Measurements from ENCODE around the gene MEIOSIN.
"Not testable (repeated sequence)": the region's sequence is repeated elsewhere in the genome, so short reads cannot be mapped to it uniquely, and the experiment has no call there.

MEIOSIN gene

DNA sequence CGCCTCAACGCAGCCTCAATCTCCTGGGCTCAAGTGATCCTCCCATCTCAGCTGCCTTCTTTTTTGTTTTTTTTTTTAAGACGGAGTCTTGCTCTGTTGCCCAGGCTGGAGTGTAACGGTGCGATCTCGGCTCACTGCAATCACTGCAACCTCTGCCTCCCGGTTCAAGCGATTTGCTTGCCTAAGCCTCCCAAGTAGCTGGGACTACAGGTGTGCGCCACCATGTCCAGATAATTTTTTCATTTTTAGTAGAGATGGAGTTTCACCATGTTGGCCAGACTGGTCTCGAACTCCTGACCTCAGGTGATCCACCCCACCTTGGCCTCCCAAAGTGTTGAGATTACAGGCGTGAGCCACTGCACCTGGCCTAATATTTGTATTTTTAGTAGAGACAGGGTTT is 13.2 kb upstream of the MEIOSIN start:
- not testable (repeated sequence) for DNase-seq (ENCODE audit: low spot score)

DNA sequence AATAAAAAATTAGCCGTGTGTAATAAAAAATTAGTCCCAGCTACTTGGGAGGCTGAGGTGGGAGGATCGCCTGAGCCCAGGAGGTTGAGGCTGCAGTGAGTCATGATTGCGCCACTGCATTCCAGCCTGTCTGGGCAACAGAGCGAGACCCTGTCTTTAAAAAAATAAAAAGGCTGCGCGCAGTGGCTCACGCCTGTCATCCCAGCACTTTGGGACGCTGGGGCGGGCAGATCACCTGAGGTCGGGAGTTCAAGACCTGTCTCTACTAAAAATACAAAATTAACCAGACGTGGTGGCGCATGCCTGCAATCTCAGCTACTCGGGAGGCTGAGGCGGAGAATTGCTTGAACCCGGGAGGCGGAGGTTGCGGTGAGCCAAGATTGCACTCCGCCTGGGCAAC is 4.6 kb upstream of the MEIOSIN start:
- DNase-seq (ENCODE audit: low spot score): not testable (repeated sequence)

DNA sequence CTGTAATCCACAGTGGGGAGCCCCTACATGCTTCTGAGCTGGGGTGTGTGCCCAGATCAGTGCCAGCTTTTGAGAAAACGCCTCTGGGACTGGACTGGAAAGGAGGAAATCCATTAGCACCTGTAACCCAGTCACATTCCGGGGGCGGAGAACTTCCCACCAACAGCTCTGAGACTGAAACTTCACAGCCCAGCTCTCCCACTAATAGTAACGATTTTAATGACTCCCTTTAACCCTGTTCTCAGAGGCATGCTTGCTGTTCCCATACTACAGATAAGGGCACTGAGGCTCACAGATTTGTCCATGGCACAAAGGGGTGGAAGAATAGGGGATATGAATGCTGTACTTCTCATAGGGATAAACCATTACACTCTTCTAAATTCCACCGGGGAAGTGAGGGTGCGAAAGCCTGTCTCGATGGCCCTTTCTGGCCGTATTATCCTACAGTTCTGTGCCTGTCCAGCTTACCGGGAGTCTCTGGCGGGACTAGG is 3.4 kb upstream of the MEIOSIN start:
- DNase-seq (ENCODE audit: low spot score): no peak

DNA sequence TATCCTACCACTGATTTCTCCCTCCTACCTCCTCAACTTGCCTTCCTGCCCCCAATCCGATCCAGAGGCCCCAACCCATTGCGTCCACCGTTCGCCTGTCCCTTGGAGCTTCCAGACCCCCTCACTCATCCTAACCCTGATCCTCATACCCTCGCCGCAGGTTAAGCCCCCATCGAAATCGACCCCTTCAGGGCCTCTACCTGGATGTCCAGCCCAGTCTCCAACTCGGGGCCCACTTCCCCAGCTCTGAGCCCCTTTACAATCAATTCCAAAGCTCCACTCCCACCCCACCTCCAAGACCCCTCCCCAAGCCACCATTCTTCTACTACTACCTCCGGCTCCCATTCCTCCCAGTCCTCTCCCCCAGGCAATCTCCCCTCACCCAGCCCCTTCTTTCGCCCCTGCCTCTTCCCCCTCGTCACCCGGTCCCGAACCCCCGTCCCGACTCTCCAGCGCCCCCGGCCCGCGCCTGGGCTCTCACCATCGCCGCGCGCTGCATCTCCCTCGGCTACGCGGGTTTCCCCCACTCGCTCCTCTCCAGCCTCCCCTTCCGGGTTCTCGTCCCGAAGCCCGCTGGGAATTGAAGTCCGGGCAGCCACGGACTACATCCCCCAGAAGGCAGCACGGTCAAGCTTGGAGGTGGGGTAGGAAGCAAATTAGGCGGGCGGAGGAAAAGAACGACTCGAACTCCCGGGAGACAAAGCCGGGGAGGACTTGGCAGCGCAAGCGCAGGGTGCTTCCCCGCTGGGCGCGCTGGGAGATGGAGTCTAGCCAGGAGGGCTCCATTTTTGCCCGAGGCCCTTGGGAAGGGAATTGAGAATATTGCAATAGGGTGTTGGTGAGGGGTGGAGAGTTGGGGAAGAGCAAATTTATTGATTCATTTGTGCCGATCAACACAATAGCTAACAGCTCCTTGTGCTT is 2.6 kb upstream of the MEIOSIN start, which contains the start of gene FBXO46:
TSS of gene FBXO46 (minus strand) at position 529 of the 921 bp plus-strand sequence. CDS start 17,401 bp downstream, outside the sequence.
- DNase-seq (ENCODE audit: low spot score): peak; percentile 97

DNA sequence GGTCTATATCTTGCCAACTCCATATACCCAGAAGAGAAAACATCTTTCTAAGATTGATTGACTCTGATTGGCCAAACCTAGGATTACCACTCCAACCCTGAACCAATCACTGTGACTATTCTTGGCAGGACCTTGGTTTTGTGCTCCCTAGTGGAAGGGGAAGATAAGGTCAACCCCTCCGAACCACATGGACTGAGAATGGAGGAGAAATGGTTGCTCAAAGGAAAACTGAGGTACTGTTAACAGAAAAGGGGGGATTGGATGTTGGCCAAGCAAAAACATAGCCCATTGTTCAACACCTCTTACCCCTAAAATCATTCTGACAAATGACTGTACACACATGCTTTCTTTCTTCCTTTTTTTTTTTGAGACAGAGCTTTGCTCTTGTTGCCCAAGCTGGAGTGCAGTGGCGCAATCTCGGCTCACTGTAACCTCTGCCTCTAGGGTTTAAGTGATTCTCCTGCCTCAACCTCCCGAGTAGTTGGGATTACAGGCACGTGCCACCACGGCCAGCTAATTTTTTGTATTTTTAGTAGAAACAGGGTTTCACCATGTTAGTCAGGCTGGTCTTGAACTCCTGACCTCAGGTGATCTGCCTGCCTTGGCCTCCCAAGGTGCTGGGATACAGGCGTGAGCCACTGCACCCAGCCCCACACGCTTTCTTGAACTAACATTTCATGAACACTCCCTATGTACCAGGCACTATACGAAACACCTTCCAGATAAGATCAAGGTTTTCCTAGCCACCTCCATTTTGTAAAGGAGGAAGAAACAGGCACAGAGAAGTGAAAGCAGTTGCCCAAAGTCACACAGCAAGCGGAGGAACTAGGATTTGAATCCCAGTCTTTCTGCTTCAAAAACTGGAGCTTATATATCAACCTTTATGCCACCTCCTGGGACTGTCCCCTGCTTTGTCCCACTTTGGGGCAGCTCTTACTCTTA is 6.5 kb downstream of the MEIOSIN start:
- DNase-seq (ENCODE audit: low spot score): no peak

DNA sequence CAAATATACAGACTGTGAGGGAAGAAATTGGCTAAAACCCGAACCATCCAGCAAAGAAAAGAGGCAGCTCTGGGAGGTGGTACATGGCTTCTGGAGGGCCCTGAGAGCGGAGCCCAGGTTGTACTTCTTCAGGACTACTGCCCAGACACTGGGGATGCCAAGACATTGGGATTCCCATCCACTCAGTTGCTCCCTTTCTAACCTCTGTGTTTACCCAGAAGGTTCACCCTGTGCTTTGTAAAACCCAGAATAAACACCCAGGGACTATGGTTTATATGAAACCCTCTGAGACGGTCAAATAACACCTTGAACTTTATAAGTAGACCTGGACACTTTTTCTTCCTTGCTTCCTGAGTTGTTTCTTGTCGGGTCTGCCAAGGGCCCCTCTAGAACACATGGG is 9.7 kb downstream of the MEIOSIN start:
- DNase-seq (ENCODE audit: low spot score): no peak

DNA sequence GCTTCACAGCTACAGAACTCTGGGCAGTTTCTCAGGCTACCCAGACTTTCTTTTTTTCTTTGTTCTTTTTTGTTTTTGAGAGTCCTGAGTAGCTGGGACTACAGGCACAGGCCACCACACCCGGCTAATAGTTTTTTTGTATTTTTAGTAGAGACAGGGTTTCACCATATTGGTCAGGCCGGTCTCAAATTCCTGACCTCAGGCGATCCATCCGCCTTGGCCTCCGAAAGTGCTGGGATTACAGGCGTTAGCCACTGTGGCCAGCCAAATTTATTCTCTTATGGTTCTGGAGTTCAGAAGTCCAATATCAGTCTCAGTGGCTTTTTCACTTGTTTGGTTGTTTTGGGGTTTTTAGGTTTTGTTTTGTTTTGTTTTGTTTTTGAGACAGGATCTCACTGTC is 12.4 kb downstream of the MEIOSIN start:
- DNase-seq (ENCODE audit: low spot score): no peak

DNA sequence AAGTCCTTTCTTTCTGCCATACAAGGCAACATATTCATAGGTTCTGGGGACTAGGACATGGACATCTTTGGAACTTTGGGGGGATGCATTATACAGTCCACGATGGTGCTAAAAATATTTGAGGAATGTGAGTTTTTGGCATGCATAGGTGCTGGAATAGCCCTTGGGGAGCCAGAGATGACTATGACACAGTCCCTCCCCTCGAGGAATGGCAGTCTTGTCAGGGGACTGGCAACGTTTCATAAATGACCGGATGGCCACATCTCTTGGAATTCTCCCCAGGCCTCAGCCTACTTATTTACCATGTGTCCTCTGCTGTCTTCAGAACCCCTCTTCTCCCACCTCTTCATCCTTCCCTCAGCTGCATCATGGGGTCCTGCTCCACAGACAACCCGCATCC is 13.6 kb downstream of the MEIOSIN start:
- DNase-seq (ENCODE audit: low spot score): no peak

DNA sequence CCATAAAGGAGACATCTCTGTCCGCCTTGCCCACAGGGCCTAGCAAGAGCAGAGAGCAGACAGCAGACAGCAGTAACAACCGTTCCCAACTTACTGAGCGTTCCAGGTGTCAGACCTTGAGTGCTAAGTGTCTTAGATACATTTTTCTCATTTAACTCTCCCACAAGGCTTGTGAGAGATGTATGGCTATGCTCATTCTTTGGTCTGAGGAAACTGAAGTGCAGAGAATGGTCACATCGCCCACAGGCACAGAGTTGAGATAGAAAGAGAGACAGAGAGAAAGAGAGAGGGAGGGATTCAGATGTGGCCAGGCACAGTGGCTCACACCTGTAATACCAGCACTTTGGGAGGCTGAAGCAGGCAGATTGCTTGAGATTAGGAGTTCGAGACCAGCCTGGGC is 14.3 kb downstream of the MEIOSIN start:
- DNase-seq (ENCODE audit: low spot score): no peak

DNA sequence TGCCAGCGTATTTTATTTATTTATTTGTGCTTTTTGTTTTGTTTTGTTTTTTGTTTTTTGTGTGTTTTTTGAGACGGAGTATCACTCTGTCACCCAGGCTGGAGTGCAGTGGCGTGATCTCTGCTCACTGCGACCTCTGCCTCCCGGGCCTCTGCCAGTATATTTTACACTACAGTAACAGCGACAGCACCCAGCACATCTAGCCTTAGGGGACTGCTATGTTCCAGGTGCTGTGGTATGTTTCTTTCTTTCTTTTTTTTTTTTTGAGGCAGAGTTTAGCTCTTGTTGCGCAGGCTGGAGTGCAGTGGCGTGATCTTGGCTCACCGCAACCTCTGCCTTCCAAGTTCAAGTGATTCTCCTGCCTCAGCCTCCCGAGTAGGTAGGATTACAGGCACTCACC is 18.2 kb downstream of the MEIOSIN start:
- DNase-seq (ENCODE audit: low spot score): not testable (repeated sequence)

DNA sequence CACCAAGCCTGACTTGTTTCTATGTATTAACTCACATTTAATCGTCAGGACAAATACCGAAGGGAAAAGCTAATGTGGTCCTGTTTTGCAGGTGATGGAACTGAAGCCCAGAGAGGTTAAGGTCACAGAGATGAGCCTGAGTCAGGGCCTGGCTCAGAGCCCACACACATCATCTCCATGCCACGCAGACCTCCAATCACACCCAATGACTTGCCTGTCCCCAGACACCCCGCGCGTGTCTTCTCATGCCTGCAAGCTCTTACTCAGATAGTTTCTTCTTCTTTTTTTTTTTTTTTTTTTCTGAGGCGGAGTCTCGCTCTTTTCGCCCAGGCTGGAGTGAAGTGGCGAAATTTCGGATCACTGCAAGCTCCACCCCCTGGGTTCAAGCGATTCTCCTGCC is 19.4 kb downstream of the MEIOSIN start:
- DNase-seq (ENCODE audit: low spot score): no peak

DNA sequence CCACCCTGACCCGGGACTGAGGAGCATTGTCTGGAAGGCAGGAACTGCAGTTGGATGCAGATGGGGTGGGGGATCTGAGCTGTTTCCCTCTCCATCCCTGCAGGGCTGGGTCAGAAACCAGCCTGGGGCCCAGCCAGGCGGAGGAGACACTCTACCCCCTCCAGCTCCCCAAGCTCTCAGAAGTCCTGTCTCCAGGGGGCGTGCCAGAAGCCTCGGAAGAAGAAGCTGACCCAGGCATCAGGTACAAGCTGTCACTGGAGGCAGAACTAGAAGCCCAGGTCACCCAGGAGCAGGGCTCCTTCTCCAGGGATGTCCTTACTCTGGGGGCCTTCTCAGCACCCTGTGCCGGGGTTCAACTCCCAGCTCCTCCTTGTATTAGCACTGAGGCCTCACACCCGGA is 20.3 kb downstream of the MEIOSIN start:
- no peak for DNase-seq (ENCODE audit: low spot score)

DNA sequence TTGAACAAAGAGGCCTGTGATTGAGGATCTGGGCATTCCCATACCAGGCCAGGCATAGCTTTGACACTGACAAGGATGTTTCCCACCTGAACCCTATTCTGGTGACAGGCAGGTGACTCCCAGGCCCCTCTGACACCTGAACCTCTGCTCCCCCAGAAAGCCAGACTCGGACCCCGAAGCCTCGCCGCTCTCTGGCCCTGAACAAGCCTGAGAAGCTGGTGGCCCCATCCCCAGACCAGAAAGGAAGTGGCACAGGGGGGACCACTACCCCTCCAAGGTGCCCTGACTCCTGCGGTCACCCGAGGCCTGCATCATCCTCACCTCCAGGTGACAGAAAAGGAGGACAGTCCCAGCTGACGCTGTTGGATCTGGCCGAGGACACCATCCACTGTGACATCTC is 21.1 kb downstream of the MEIOSIN start:
- no peak for DNase-seq (ENCODE audit: low spot score)

DNA sequence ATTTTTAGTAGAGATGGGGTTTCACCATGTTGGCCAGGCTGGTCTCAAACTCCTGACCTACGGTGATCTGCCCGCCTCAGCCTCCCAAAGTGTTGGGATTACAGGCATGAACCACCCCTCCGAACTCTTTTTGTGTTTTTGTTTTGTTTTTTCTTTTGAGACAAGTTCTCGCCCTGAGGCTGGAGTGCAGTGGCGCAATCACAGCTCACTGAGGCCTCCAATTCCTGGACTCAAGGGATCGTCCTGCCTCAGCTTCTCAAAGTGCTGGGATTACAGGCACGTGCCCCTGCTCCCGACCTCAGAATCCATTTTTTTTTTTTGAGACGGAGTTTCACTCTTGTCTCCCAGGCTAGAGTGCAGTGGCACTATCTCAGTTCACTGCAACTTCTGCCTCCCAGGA is 24.5 kb downstream of the MEIOSIN start:
- DNase-seq (ENCODE audit: low spot score): no peak

DNA sequence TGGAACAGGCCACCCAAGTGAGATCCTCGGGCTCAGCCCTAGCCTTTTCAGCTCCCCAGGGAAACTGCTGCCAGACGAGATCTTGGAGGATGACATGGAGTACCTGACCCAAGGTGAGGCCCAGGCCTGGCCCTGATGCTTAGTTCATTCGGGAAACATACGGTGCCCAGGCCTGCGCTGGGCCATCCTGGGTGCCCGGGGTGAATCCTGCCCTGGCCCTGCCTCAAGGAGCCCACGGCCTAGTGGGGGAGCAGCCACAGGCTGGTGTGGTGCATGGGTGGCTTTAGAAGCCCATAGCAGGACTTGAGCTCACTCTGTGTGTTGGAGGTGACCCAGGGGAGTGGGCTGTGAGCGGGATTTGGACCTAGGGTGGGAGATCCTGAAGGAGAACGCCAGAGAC is 25.7 kb downstream of the MEIOSIN start:
- DNase-seq (ENCODE audit: low spot score): no peak

DNA sequence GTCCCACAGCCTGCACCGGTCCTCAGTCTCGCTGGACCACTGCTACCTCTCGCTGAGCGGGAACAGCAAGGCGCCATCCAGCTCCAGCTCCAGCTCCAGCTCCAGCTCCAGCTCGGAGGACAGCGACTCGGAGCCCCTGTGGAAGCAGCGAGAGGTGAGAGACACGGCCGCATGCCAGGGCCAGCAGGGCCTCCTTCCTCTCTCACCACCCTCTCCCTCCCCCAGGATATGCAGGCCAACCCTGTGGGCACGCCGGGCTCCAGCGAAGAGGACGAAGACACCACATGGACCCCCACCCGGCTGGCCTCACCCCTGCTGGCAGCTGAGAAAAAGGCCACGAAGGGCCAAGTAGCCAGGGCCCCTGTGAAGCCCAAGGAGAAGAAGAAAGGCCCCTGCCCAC is 28.5 kb downstream of the MEIOSIN start:
- DNase-seq (ENCODE audit: low spot score): no peak

DNA sequence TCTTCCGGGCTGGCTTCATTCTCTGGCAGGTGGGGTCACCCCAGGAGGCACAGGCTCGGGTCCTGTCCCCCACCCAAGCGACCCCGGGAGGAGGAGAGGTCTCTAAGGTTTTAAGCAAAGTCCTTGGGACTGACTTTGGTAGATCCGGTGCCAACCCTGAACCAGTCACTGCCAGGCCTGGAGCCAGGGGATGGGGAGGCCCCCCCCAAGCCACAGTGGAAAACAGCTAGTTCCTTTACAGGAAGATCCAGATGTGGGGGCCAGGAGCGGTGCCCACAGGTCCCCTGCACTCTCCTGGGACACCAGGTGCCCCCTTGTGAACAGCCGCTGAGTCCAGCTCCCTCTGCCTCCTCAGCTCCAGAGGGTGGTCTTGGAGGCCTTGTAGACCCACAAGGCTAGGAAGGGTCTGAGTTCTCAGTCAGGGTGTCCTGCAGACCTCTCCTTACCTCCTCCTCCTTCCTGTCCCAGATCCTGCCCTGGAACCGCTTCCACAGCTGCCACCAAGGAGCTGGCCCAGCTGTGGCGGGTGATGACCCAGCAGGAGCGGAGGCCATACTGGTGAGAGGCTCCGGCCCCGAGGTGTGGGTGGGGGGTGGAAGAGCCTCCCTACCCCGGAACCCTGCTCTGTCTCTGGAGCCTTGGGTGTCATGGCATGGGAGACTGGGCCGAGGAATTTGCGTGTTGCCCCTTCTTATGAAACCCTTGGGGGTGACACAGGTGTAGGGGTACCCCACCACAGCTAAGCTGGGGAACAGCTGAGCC is 29.8 kb downstream of the MEIOSIN start:
- DNase-seq (ENCODE audit: low spot score): no peak

DNA sequence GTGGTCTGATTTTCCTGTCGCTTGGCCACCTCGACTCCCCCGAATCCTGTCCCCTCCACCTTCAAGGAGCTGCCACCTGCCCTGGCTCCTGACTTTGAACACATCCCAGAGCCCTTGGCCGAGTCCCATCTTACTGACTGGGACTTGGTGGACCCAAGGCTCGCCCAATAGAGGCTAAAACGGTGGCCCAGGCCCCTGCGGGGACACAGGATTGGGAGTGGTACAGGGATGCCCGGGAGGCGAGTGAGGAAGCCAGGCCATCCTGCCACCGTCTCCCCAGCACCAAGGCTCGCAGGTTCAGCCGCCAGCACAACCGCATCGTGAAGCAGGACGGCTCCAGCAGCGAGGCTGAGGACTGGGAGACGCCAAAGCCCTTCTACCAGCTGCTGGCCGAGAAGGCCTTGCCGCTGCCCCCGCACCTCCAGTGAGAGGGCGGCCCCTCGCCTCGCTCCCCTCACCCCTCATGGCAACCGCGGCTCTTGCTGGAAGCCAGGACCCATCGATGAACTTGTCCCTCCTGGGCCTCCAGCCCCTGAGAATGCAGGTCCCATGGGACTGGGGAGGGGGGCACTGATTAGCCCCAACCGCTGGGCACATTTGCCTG is 30.6 kb downstream of the MEIOSIN start:
- DNase-seq (ENCODE audit: low spot score): peak; percentile 23

DNA sequence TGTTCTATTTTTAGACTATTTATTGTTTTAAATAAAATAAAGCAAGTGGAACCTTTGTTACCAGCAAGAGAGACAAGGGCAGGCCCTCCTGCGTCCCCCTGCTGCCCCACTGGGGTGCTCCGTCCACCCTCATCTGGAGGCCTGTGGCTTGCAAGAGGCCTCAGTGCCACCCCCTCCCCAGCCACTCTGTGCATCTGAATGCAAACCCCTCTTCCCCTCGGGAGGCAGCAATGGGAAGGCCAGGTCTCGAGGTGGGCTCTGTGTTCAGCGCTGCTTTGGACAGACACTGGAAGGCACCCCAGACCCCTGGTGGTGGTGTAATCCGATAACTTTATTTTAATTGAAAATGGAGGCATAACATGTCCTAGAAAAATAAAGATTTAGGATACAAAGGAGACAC is 31.2 kb downstream of the MEIOSIN start:
- DNase-seq (ENCODE audit: low spot score): no peak

DNA sequence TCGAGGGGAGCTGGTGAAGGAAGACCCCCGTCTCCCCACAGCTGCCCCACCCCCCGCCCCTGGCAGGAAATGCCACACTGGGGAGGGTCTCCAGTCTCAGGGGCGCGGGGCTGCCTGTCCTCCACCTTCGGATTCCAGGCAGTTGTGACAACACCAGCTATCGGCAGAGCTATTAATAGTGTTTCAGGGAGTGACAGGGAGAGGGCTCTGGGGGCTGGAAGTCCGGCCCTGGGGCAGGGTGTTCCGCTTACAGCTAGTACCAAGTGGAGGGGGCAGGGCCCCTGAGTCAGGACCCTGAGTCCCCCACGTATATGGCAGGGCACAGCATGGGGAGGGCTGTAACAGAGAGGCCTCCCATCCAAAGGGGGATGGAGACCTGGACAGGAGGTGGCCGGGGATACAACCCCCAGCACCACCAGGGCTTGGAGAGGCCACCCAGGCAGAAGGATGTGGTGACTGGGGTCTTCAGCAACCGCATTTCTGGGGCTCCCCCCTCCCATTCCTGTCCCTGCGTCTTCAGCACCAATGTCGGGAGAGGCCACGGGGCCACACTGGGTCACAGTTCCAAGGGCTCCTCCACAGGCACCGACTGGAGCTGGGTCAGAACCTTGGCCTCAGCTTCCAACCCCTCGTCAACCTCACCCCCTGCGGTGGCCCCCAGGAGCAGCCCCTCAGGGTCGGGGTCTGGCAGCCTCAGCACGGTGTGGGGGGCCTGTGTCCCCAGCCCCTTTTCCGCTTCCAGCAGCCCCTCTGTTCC is 31.9 kb downstream of the MEIOSIN start:
- DNase-seq (ENCODE audit: low spot score): no peak
